Testis (tissue), 3 donors: ENCODE results near the gene SNAP47. TPM values are rescaled to one million over a fixed set of nuclear protein-coding genes. Genes with fewer than 3 reads are reported as not detected.

Source experiments
- DNase-seq: peaks from one replicate; pipeline ENCODE4 v3.0.0-alpha.2; 2019
- H3K27ac ChIP-seq, 2 donors: fragments of 200-600 bp; sonication (generic); one replicate each; pipeline ENCODE4 v1.5.1; 2019
- H3K27me3 ChIP-seq: fragments of 200-600 bp; sonication (generic); one replicate; pipeline ENCODE4 v1.5.1; 2019
- H3K36me3 ChIP-seq: fragments of 200-600 bp; sonication (generic); one replicate; pipeline ENCODE4 v1.5.1; 2017; ENCODE audit warnings: low read depth; ENCODE audit errors: missing control alignments
- H3K4me1 ChIP-seq: fragments of 200-600 bp; sonication (generic); one replicate; pipeline ENCODE4 v1.5.1; 2019
- H3K4me3 ChIP-seq, 2 donors: fragments of 200-600 bp; sonication (generic); one replicate each; pipeline ENCODE4 v1.5.1; 2017 to 2019
- H3K9me3 ChIP-seq: fragments of 200-600 bp; sonication (generic); one replicate; pipeline ENCODE4 v1.5.1; 2017
- CTCF ChIP-seq, 3 experiments: fragments of 450-650 bp in 2 of 3; fragments of 200-600 bp in 1 of 3; sonication (generic) in 1 of 3; IDR thresholded peaks; one replicate each; pipeline ENCODE4 v1.5.1; 2016 to 2019; ENCODE audit warnings: antibody characterized with exemption in 3 of 3, mild to moderate bottlenecking in 2 of 3, moderate library complexity in 1 of 3
- POLR2A ChIP-seq: fragments of 450-650 bp; IDR thresholded peaks from one replicate; pipeline ENCODE4 v1.6.1; 2017; ENCODE audit warnings: antibody characterized with exemption, mild to moderate bottlenecking, moderate library complexity
- WGBS, 2 donors: methylation state at CpG; one replicate each; pipeline ENCODE4 v1.1.5; 2018; 5-methylcytosine and 5-hydroxymethylcytosine counted together
- intact Hi-C: fragments of 100-400 bp; cut with DNase I; formaldehyde crosslinking; loops from one replicate; pipeline ENCODE4 v1.15.1; 2023; ENCODE audit warnings: low total_unique reads
- polyA plus RNA-seq: library from polyadenylated mRNA; stranded (reverse); fragments of 350-450 nt; fragmentation: Illumina TruSeq; extraction: RNeasy Lipid Tissue Mini Kit (QIAGEN cat#74804); gene quantifications from one replicate; pipeline ENCODE4 v1.2.3, GENCODE V29; 2014; ENCODE audit warnings: low read depth, low replicate concordance; ENCODE audit not compliant: insufficient read depth
- total RNA-seq, 2 donors: library from RNA; depleted of rRNA; stranded (reverse); fragments of >200 nt; gene quantifications; one replicate each; pipeline ENCODE4 v1.2.3, GENCODE V29; 2016

SNAP47 gene
- total and polyA plus RNA-seq, 3 donors from 2014 or later, result 72.2 to 80.3 (median 77.6) TPM

GRCh38 chr1:227796359-227796915 lies 61.2 kb downstream of the SNAP47 start:
- H3K4me3 ChIP-seq, result no peak overlapping the region
- 83 to 93% methylated on average over 3 to 5 of the region's 5 CpGs for WGBS, 2 donors
- no peaks in the 10 kb centered on the region for H3K27me3 ChIP-seq
- H3K9me3 ChIP-seq, result no peaks in the 10 kb centered on the region
- intact Hi-C loops, result no loop called here
- no peak for DNase-seq
- no peaks in the 10 kb centered on the region for H3K36me3 ChIP-seq
- H3K27ac ChIP-seq, result no peak overlapping the region
- no peak for TF ChIP-seq POLR2A
- no peak for TF ChIP-seq CTCF (IDR thresholded peaks at IDR 0.05)
- peaks cover 15% of the 10 kb centered on the region for H3K4me1 ChIP-seq

DNA sequence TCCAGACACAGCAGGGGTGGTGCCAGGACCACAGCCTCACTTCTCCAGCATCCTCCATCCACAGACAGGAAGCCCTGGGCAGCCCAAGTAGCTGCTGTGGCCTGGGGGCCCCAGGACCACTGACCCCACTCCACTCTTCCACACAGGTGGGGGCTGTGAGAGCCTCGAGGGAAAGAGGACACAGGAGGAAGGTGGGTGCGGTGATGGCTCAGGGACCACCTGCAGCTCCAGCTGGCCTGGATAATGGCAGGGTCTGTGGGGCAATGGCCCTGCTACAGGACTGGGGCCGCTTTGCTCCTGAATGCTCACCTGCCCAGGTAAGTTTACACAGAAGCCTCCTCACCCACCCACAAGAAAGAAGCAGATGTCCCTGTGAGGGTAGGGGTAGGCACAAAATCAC lies 61.9 kb downstream of the SNAP47 start:
- peaks cover 15% of the 10 kb centered on the region for H3K4me1 ChIP-seq
- TF ChIP-seq POLR2A (no peak), CTCF (IDR thresholded peaks at IDR 0.05) (no peak)
- WGBS, 2 donors, result 83 to 87% methylated on average over 3 of the region's 3 CpGs
- no peaks in the 10 kb centered on the region for H3K9me3 ChIP-seq
- no peak for DNase-seq
- H3K4me3 ChIP-seq, result no peak overlapping the region
- H3K27ac ChIP-seq, result no peak overlapping the region
- H3K36me3 ChIP-seq, result no peaks in the 10 kb centered on the region
- H3K27me3 ChIP-seq, result no peaks in the 10 kb centered on the region
- intact Hi-C loops, result no loop called here

DNA sequence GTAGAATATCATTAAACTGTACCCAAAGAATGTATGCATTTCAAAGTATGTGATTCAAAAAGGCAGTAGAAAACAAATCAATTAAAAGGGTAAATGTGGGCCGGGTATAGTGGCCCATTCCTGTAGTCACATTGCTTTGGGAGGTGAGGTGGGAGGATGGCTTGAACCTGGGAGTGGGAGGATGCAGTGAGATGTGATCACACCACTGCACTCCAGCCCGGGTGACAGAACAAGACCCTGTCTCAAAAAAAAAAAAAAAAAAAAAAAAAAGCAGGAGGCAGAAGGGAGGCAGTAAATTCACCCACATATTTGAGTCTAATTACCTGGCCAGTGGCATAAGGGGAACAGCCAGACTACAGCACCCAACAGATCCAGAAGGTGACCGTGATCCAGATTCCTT lies 62.4 kb downstream of the SNAP47 start:
- TF ChIP-seq POLR2A (no peak), CTCF (IDR thresholded peaks at IDR 0.05) (no peak)
- peaks cover 15% of the 10 kb centered on the region for H3K4me1 ChIP-seq
- no peak overlapping the region for H3K27ac ChIP-seq
- no peaks in the 10 kb centered on the region for H3K36me3 ChIP-seq
- no peak for DNase-seq
- 79 to 87% methylated on average over 3 of the region's 3 CpGs for WGBS, 2 donors
- no peaks in the 10 kb centered on the region for H3K27me3 ChIP-seq
- H3K4me3 ChIP-seq, result no peak overlapping the region
- no peaks in the 10 kb centered on the region for H3K9me3 ChIP-seq
- intact Hi-C loops, result no loop called here

GRCh38 chr1:227798078-227798802 lies 63.0 kb downstream of the SNAP47 start:
- H3K4me3 ChIP-seq, result no peak overlapping the region
- 84 to 92% methylated on average over 11 to 16 of the region's 16 CpGs for WGBS, 2 donors
- no peak for TF ChIP-seq POLR2A
- no peak for TF ChIP-seq CTCF (IDR thresholded peaks at IDR 0.05)
- no peak overlapping the region for H3K27ac ChIP-seq
- no peaks in the 10 kb centered on the region for H3K27me3 ChIP-seq
- no peaks in the 10 kb centered on the region for H3K36me3 ChIP-seq
- H3K4me1 ChIP-seq, result peaks cover 15% of the 10 kb centered on the region
- H3K9me3 ChIP-seq, result no peaks in the 10 kb centered on the region
- DNase-seq, result no peak
- intact Hi-C loops, result no loop called here

- intact Hi-C loops, result no loop called here
- Histone ChIP-seq H3K27ac (no peak overlapping the region), H3K36me3 (no peaks in the 10 kb centered on the region), H3K4me1 (peaks cover 3% of the 10 kb centered on the region), H3K27me3 (no peaks in the 10 kb centered on the region), H3K4me3 (no peak overlapping the region), H3K9me3 (no peaks in the 10 kb centered on the region)
- TF ChIP-seq CTCF (IDR thresholded peaks at IDR 0.05) (no peak), POLR2A (no peak)
- DNase-seq, result no peak
- 88 to 90% methylated on average over 1 of the region's 1 CpG for WGBS, 2 donors
Measured at GRCh38 chr1:227799756-227800155, 64.5 kb downstream of the SNAP47 start.
